Left forelimb (tissue), 1 donor: ENCODE measurements around the gene RCOR3.
"Not testable (repeated sequence)": the region's sequence is repeated elsewhere in the genome, so short reads cannot be mapped to it uniquely, and the experiment has no call there.

Experiments used
- DNase-seq: peaks from one replicate; pipeline ENCODE4 v3.0.0-alpha.2; 2018; ENCODE audit warnings: low spot score

RCOR3 gene

DNA sequence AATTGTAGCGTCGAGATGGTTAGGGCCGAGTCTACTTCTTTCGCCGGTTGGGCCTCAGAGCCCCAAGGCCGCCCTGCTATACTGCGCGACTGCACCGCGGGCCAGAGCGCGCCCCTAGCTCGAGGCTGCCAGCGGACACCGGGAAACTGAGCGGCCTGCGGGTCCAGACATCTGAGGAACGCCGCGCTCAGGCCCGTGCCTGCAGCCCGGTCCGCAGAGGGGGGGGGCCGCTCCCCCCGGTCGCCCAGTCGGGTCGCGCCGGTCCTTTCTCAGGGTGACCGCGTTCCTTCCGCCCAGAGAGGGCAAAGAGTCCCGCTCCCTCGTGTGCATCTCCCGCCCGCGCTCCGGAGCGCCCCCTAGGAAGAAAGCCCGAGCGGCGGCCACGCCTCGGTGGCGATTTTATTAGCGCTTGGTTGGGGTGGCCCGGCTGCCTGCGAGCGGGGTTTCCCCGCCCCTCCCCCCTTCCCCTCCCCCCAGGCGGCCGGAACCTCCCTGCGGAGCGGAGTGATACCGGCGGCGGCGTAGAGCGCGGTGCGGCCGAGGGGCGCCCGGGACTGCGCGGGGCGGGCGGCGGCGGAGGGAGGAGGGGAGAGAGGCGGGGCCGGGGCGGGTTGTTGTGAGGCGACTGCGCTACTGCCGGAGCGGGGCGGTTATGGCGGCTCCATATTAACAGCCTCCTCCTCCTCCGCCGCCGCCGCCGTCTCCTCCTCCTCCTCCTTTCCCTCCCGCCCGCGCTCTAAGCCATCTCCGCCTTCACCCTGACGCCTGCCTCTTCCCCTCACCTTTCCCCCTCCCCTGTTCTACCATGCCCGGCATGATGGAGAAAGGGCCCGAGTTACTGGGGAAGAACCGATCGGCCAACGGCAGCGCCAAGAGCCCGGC lies at the start of gene RCOR3:
Gene RCOR3, plus strand, starts transcription at position 611 of the 882 bp plus-strand sequence. Its CDS starts 195 bp downstream, at position 806.
- DNase-seq: peak; percentile 99

DNA sequence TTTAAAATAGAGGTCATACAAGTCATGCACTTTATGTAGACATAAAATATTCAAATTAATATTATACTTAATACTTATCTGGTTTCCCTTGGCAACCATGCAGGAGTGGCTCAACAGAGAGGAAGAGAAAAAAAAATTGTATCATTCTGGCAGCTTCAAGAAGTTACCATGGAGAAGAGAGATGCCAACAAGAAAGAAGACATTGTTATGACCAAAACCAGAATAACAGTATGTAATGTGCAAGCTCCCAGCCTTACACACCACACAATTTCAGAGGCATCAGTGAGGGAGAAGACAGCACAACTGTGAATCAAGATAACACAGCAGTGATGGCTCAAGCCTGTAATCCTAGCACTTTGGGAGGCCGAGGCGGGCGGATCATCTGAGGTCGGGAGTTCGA lies 49.1 kb upstream of the RCOR3 start:
- no peak for DNase-seq

DNA sequence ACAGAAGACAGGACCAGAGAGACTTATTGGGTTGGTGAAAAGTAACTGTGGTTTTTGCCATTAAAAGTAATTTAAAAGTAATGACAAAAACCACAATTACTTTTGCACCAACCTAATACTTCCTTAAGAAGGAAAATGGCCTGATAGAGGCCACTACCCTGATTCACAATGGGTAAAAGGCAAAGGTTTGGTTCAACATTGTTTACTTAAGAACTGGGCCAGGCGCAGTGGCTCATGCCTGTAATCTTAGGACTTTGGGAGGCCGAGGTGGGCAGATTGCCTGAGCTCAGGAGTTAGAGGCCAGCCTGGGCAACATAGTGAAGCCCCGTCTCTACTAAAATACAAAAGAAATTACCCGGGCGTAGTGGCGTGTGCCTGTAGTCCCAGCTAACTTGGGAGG lies 48.2 kb upstream of the RCOR3 start:
- DNase-seq: no peak

DNA sequence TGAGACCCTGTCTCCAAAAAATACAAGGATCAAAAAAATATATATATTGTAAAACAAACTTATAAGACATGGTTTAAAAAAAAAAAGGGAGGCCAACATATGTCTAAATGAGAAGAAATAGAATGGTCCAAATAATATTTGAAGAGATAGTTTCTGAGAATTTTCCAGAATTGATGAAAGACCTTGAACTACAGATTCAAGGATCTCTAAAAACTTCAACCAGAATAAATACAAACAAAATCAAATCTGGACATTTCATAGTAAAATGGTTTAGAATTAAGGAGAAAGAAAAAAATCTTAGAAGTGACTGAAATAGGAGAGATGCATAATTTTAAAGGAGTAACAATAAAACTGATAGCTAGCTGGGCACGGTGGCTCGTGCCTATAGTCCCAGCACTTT lies 45.5 kb upstream of the RCOR3 start:
- DNase-seq: no peak

- no peak for DNase-seq
These were observed 43.6 kb upstream of the RCOR3 start for GRCh38 chr1:211215577-211215976.

GRCh38 chr1:211217392-211217791 lies 41.8 kb upstream of the RCOR3 start:
- DNase-seq: no peak

DNA sequence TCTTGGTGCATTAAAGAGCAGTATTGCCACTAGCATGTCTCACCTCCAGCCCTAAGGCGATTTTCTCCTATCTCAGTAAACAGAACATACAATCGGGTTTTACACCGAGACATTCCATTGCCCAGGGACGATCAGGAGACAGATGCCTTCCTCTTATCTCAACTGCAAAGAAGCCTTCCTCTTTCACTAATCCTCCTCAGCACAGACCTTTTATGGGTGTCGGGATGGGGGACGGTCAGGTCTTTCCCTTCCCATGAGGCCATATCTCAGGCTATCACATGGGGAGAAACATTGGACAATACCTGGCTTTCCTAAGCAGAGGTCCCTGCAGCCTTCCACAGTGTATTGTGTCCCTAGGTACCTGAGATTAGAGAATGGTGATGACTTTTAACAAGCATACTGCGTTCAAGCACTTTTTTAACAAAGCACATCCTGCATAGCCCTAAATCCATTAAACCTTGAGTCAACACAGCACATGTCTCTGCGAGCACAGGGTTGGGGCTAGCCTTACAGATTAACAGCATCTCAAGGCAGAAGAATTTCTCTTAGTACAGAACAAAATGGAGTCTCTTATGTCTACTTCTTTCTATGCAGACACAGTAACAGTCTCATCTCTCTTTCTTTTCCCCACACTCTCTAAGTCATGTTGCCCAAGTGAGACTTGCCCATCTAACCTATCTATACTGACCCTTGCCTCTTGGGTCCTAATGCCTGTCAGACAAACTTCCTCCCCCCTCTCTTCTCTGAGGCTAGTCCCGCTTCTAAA lies 36.5 kb upstream of the RCOR3 start:
- not testable (repeated sequence) for DNase-seq

DNA sequence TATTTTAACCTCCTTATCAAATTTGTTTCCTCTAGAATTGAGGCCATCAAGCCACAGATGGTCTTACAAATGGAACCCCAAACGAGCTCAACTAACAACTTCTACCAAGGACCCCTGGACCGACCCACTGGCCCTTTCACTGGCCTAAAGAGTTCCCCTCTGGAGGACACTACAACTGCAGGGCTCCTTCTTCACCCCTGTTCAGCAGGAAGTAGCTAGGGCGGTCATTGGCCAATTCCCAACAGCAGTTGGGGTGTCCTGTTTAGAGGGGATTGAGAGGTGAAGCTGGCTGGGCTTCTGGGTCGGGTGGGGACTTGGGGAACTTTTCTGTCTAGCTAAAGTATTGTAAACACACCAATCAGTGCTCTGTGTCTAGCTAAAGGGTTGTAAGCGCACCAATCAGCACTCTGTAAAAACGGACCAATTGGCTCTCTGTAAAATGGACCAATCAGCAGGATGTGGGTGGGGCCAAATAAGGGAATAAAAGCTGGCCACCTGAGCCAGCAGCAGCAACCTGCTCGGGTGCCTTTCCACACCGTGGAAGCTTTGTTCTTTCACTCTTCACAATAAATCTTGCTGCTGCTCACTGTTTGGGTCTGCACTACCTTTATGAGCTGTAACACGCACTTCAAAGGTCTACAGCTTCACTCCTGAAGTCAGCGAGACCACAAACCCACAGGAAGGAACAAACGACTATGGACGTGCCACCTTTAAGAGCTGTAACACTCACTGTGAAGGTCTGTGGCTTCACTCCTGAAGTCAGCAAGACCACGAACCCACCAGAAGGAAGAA lies 30.4 kb upstream of the RCOR3 start:
- DNase-seq: not testable (repeated sequence)

DNA sequence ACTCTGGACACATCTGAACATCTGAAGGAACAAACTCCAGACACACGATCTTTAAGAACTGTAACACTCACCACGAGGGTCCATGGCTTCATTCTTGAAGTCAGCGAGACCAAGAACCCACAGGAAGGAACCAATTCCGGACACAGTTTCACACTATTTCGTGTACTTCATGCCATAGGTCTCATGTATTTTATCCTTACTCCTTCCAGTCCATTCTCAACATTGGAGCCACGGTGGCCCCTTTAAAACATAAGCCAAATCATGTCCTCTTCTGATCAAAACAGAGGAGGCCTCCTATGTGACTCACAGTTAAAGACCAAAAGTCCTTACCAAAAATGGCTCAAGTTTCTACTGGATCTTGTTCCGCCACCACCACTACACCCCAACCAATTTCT lies 29.8 kb upstream of the RCOR3 start:
- no peak for DNase-seq

- no peak for DNase-seq
These were observed 27.3 kb upstream of the RCOR3 start for GRCh38 chr1:211231873-211232272.

- no peak for DNase-seq
These were observed 22.4 kb upstream of the RCOR3 start for GRCh38 chr1:211236633-211237320.

DNA sequence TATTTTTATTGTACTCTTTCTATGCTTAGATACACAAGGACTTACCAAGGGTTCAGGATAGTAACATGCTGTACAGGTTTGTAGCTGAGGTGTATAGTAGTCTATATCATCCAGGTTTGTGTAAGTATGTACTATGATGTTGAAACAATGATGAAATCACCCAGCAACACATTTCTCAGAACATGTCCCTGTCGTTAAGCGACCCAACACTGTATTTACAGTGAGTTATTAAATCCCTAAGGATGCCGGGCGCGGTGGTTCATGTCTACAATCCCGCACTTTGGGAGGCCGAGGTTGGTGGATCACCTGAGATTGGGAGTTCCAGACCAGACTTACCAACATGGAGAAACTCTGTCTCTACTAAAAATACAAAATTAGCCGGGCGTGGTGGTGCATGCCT lies 21.6 kb upstream of the RCOR3 start:
- no peak for DNase-seq

GRCh38 chr1:211240567-211240966 lies 18.6 kb upstream of the RCOR3 start:
- not testable (repeated sequence) for DNase-seq

GRCh38 chr1:211241071-211241470 lies 18.1 kb upstream of the RCOR3 start:
- no peak for DNase-seq

GRCh38 chr1:211243639-211244038 lies 15.5 kb upstream of the RCOR3 start:
- DNase-seq: not testable (repeated sequence)

GRCh38 chr1:211246583-211246982 lies 12.6 kb upstream of the RCOR3 start:
- not testable (repeated sequence) for DNase-seq

DNA sequence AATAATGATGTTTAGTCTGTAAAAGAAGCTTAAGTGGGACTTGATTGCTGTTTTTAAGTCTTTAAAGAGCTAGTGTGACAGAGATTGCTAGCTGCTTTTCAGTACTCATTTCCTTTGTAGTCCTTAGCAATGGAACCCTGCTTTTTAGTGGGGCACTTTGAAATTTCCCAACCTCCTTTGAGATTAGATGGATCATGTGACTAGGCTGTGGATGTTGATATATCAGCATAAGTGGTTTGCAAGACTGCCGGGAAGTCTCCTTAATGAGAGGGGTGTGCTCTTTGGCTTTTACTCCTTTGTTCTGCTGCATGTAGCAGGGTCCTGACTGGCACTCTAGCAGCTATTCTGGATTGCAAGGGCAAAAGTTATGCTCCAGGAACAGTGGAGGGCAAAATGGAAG lies 11.2 kb upstream of the RCOR3 start:
- DNase-seq: no peak

DNA sequence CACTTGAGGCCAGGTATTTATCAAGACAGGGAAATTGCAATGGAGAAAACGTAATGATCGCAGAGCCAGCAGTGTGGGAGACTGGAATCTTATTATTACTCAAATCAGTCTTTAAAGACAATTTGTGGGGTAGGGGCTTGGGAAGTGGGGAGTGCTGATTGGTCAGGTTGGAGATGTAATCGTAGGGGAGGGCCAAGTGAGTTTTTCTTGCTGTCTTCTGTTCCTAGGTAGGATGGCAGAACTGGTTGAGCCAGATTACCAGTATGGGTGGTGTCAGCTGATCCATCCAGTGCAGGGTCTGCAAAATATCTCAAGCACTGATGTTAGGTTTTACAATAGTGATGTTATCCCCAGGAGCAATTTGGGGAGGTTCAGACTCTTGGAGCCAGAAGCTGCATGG lies 9.6 kb upstream of the RCOR3 start:
- not testable (repeated sequence) for DNase-seq

GRCh38 chr1:211257826-211258225 lies 1.3 kb upstream of the RCOR3 start:
- DNase-seq: no peak

DNA sequence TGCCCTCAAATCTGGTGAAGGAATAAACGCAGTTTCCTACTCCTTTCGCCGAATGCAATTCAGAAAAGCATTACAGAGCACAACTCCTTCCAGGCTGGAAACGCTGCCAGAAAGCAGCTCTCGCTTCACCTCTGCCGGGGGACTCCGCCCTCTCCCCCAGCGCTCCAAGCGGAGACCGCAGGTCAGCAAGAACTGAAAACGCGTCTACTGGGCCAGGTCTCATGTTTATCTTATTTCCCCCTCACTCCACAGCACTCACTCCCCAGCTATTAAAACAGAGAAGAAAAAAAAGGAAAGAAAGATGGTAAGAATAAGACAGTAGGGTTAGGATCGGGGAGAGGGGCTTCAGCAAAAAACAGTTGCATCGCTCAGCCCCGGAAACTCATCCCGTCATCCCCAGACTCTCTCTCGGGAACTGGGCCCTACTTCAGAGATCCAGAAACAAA lies 833 bp upstream of the RCOR3 start:
- peak; percentile 88 for DNase-seq

DNA sequence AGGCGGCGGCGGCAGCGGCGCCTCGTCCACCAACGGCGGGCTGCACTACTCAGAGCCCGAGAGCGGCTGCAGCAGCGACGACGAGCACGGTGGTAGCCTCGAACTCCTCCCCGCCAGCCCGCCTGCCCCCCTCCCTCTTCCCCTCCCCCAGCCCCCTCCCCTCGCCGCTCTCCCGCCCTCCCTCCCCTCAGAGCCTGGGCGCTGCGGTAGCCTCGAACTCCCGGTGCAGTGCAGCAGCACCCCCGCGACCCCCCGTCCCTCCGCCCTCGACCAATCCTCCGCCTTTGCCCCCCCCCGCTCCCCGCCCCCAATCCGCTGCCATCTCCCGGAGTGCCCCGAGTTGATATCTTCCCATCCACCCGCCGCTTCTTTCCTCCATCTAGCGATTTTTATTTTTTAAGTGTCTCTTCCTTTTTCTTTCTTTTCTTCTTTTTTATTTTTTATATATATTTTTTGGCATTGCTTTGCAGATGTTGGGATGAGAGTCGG lies 516 bp downstream of the RCOR3 start:
- peak; percentile 88 for DNase-seq
